ENCODE results near the gene MTG2.
A peak's percentile ranks its signal among the peaks of the same experiment; 100 is the strongest.
"Not testable (repeated sequence)": the region's sequence is repeated elsewhere in the genome, so short reads cannot be mapped to it uniquely, and the experiment has no call there.

Gene MTG2

GRCh38 chr20:62141397-62142251 is 41.2 kb upstream of the MTG2 start:
- Mint-ChIP-seq H3K9me3 (no peaks in the 10 kb centered on the region), H3K27me3 (no peaks in the 10 kb centered on the region), H3K4me1 (peaks cover 51% of the 10 kb centered on the region), H3K4me3 (peak overlapping the region; percentile 85), H3K27ac (peak overlapping the region; percentile 89), H3K36me3 (peaks cover 42% of the 10 kb centered on the region)
- CTCF ChIA-PET: interaction anchor here (0.6 to 1.4 kb wide), 4 partner anchors 9 to 130 kb away, joined by 3 to 6 read pairs (median 4); no protein-coding TSS in a partner anchor
- peak; percentile 44 for DNase-seq

- Mint-ChIP-seq H3K4me1 (peaks cover 48% of the 10 kb centered on the region), H3K9me3 (no peaks in the 10 kb centered on the region), H3K27ac (peak overlapping the region; percentile 89), H3K36me3 (peaks cover 35% of the 10 kb centered on the region), H3K27me3 (no peaks in the 10 kb centered on the region), H3K4me3 (peak overlapping the region; percentile 85)
- peak; percentile 26 for DNase-seq
- CTCF ChIA-PET: interaction anchor here (0.6 to 1.4 kb wide), 4 partner anchors 9 to 131 kb away, joined by 3 to 6 read pairs (median 4); no protein-coding TSS in a partner anchor
These were observed 40.4 kb upstream of the MTG2 start for GRCh38 chr20:62142252-62143080.

DNA sequence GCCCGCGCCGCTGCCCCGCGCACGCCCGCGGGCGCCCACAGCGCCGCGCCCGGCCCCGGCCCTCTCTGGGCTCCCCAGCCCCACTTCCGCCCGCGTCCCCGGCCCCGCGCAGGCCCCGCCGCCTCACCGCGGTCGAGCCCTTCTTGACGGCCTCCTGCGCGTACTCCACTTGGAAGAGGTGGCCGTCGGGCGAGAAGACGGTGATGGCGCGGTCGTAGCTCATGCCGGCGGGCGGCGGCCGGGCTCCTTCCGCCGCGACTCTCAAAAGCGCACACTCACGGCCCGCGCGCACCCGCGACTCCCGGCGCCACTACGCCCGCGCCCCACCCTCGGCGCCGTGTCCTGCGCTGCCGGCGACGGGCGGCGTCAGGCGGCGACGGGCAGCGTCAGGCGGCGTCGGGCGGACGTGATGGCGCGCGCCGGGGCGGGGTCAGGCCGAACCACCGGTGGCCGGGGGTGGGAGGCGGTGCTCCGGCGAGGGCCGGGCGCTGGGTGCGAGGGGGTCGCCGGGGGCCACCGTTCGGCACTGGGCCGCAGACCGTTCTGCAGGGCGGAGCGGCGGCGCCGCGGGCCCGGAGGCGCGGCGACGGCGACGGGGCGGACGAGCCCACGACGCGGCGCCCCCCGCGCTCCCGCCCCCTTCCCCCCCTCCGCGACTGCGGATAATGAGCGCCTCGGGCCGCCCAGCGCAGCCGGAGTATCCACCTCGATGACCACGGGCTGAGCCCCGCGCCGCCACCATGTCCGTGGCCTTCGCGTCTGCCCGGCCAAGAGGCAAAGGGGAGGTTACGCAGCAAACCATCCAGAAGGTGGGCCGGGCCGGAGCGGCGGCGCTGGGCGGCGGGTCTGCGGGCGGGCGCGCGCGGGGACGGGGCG is 39.5 kb upstream of the MTG2 start, which contains the start of the genes PSMA7 and SS18L1:
PSMA7 (minus strand) TSS at position 314 of the 876 bp plus-strand sequence; CDS start at position 223, 91 bp downstream.
SS18L1 (plus strand) TSS at position 689 of the 876 bp plus-strand sequence; CDS start at position 741, 52 bp downstream.
- Mint-ChIP-seq H3K27ac (peak within 1 kb of the TSS; percentile 90), H3K36me3 (peaks cover 27% of the 10 kb centered on the region), H3K9me3 (no peaks in the 10 kb centered on the region), H3K4me3 (peak within 1 kb of the TSS; percentile 85), H3K27me3 (no peaks in the 10 kb centered on the region), H3K4me1 (peaks cover 45% of the 10 kb centered on the region)
- DNase-seq: peak; percentile 88
- CTCF ChIA-PET: no interaction called here

DNA sequence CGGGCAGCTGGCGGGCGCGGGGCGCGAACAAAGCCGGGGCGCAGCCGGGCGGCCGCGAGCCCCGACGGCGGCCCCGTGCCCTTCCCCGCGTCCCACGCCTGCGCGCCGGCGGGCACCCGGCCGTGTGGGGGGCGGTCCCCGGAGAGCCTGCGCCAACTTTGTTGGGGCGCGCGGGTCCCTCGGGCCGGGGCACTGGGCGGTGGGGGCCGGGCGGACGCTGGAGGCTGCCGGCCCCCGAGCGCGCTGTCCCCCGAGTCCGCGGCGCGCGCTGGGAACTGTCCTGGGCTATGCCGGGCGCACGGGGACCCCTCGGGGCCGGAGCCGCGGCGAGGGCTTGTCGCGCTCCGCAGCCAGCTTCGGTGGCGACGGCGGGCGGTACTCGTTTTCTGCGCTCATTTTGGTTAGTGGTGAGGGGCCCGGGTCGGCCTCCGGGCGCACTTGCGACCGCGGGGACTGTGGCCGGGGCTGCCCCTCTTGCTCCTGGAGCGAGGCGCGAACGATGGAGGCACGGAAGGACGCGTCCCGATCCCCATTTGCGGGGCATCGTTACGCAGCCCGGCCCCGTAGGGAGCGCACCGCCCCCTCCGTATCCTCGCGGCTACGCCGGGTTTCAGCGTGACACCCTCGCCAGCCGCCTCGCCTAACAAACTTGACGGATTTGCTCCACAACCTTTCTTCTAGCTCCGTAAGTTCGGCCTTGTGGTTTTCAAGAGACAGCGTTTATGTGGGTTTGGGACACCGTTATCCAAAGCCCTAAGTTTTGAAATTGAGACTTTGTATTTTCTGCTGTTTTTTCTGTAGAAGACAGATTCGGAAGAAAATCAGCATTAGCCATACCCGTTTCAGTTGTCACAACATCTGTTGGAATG is 38.6 kb upstream of the MTG2 start:
- Mint-ChIP-seq H3K9me3 (no peaks in the 10 kb centered on the region), H3K4me1 (peaks cover 44% of the 10 kb centered on the region), H3K27ac (peak overlapping the region; percentile 90), H3K4me3 (peak overlapping the region; percentile 82), H3K27me3 (no peaks in the 10 kb centered on the region), H3K36me3 (peaks cover 21% of the 10 kb centered on the region)
- CTCF ChIA-PET: no interaction called here
- DNase-seq: peak; percentile 69

DNA sequence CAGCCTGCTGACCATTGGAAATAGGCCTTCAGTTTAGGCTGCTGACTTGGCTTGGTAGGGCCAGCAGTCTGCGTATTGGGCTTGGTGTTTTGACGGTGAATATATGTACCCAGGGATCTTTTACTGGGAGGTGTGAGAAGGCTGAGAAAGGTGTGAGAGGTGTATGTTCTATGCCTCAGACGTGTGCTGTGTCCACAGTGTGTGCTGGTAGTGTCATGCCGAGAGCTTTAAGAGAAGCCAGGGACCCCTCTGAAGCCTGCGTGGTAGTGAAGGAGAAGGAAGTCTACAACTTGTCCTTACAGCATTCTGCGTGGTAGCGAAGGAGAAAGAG is 37.2 kb upstream of the MTG2 start:
- CTCF ChIA-PET: no interaction called here
- H3K4me1 Mint-ChIP-seq: peaks cover 37% of the 10 kb centered on the region
- H3K27ac Mint-ChIP-seq: no peak overlapping the region

DNA sequence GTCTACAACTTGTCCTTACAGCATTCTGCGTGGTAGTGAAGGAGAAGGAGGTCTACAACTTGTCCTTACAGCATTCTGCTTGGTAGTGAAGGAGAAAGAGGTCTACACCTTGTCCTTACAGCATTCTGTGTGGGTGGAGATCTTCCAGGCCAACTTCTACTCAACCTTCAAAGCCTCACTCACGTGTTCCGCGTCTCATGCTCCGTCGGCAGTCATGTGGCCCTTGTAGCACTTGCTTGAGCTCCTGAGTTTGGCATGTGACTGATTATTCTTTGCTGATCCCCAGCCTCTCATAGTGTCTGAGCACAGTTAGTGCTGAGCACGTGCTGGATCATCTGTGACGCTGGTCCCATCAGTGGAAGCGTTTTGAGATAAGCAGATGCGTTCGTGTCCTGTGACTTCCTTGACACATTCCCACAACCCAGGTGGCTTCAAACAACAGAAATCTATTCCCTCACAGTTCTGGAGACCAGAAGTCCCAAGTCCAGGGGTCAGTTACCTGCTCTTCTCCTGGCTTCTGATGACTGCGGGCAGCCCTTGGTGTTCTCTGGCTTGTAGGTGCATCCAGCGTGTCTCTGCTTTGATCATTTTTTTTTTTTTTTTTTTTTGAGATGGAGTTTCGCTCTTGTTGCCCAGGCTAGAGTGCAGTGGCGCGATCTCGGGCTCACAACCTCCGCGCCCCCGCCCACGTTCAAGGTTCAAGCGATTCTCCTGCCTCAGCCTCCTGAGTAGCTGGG is 36.6 kb upstream of the MTG2 start:
- CTCF ChIA-PET: no interaction called here
- Mint-ChIP-seq H3K27me3 (no peaks in the 10 kb centered on the region), H3K9me3 (no peaks in the 10 kb centered on the region), H3K4me3 (no peak overlapping the region), H3K27ac (peak overlapping the region; percentile 7), H3K4me1 (peaks cover 32% of the 10 kb centered on the region), H3K36me3 (peaks cover 6% of the 10 kb centered on the region)
- DNase-seq: no peak

More for the DNA sequence above, 37.2 kb upstream of the MTG2 start:
- no peak for DNase-seq
- Mint-ChIP-seq H3K36me3 (peaks cover 9% of the 10 kb centered on the region), H3K9me3 (no peaks in the 10 kb centered on the region), H3K4me3 (peak overlapping the region; percentile 82), H3K27me3 (no peaks in the 10 kb centered on the region)

DNA sequence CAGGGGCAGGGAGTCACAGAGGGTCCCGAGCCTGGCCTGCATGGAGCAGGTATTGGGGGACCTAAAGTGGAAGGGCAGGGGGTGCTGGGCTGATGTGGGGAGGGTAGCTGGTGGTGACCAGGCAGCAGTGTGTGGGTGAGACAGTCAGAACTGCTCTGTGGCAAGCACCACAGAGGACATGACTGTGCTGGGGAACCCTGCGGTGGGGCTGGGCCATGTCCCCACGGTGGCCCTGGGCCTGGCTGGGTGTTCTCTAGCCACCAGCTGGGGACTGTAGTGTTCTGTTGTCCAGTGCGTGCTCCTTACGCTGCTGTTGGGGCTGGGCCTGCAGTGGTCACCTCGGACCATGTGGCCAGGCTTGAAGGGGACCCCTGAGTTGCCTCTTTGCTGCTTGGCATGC is 35.7 kb upstream of the MTG2 start:
- peaks cover 25% of the 10 kb centered on the region for H3K4me1 Mint-ChIP-seq
- H3K9me3 Mint-ChIP-seq: no peaks in the 10 kb centered on the region
- no peak overlapping the region for H3K27ac Mint-ChIP-seq
- CTCF ChIA-PET: no interaction called here
- no peak for DNase-seq
- H3K4me3 Mint-ChIP-seq: no peak overlapping the region
- H3K27me3 Mint-ChIP-seq: no peaks in the 10 kb centered on the region
- peaks cover 2% of the 10 kb centered on the region for H3K36me3 Mint-ChIP-seq

DNA sequence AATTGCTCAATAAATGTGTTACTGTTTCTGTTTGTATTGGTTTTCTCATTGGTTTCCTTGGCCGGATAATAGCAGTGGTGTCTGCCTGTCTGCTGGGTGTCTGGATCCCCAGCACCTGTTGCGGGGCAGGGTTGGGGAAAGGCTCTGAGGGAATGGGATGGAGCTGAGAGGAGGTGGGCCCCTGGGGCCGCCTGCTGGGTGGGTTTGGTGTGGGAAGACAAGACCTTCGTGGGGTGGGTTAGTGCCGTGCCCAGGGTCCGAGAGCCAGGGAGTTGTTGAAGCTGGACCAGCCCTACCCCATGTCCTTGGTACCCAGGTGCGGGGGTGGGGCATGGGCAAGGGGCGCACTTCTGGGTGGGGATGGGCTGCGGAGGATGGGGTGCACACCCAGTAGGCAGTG is 35.3 kb upstream of the MTG2 start:
- Mint-ChIP-seq H3K36me3 (peaks cover 6% of the 10 kb centered on the region), H3K27ac (no peak overlapping the region), H3K27me3 (no peaks in the 10 kb centered on the region), H3K4me3 (no peak overlapping the region), H3K9me3 (peaks cover 3% of the 10 kb centered on the region), H3K4me1 (peaks cover 22% of the 10 kb centered on the region)
- DNase-seq: no peak
- CTCF ChIA-PET: no interaction called here

DNA sequence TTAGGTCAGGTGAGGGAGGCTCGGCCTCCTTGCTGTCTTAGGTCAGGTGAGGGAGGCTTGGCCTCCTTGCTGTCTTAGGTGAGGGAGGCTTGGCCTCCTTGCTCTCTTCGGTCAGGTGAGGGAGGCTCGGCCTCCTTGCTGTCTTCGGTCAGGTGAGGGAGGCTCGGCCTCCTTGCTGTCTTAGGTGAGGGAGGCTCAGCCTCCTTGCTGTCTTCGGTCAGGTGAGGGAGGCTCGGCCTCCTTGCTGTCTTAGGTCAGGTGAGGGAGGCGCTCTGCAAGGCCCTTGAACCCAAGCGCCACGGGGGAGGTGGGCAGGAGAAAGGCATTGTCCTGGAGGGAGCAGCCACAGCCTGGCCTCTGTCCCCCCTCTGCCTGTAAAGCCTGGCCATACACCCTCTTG is 34.4 kb upstream of the MTG2 start:
- CTCF ChIA-PET, H3K4me3 Mint-ChIP-seq, H3K9me3 Mint-ChIP-seq, H3K27ac Mint-ChIP-seq, H3K27me3 Mint-ChIP-seq, DNase-seq: not testable (repeated sequence)
- H3K36me3 Mint-ChIP-seq: peaks cover 12% of the 10 kb centered on the region
- peaks cover 22% of the 10 kb centered on the region for H3K4me1 Mint-ChIP-seq

- DNase-seq: no peak
- H3K27ac Mint-ChIP-seq: no peak overlapping the region
- peaks cover 22% of the 10 kb centered on the region for H3K4me1 Mint-ChIP-seq
- H3K4me3 Mint-ChIP-seq: no peak overlapping the region
- no peaks in the 10 kb centered on the region for H3K27me3 Mint-ChIP-seq
- H3K9me3 Mint-ChIP-seq: peaks cover 14% of the 10 kb centered on the region
- CTCF ChIA-PET: no interaction called here
- H3K36me3 Mint-ChIP-seq: peaks cover 17% of the 10 kb centered on the region
These were observed 33.9 kb upstream of the MTG2 start for GRCh38 chr20:62148908-62149314.

- Mint-ChIP-seq H3K4me3 (no peak overlapping the region), H3K27ac (no peak overlapping the region), H3K27me3 (no peaks in the 10 kb centered on the region), H3K36me3 (peaks cover 23% of the 10 kb centered on the region), H3K4me1 (peaks cover 18% of the 10 kb centered on the region), H3K9me3 (peaks cover 15% of the 10 kb centered on the region)
- CTCF ChIA-PET: no interaction called here
- DNase-seq: no peak
These were observed 33.1 kb upstream of the MTG2 start for GRCh38 chr20:62149532-62150309.

- CTCF ChIA-PET: no interaction called here
- peaks cover 26% of the 10 kb centered on the region for H3K36me3 Mint-ChIP-seq
- H3K4me1 Mint-ChIP-seq: peaks cover 13% of the 10 kb centered on the region
- no peak overlapping the region for H3K27ac Mint-ChIP-seq
- peaks cover 15% of the 10 kb centered on the region for H3K9me3 Mint-ChIP-seq
- no peak for DNase-seq
- H3K27me3 Mint-ChIP-seq: no peaks in the 10 kb centered on the region
- H3K4me3 Mint-ChIP-seq: no peak overlapping the region
These were observed 32.6 kb upstream of the MTG2 start for GRCh38 chr20:62150310-62150575.

Data from activated naive CD4-positive, alpha-beta T cell treated with anti-CD3 and anti-CD28 coated beads, Interleukin-2, amount 10 ng/mL, durations not matched to agents 7 days and 5 days (primary cell).